Testis (tissue), 3 donors: ENCODE results near the gene ZG16B. TPM values are rescaled to one million over a fixed set of nuclear protein-coding genes. Genes with fewer than 3 reads are reported as not detected.

Source experiments
- DNase-seq: peaks from one replicate; pipeline ENCODE4 v3.0.0-alpha.2; 2019
- H3K27ac ChIP-seq, 2 donors: fragments of 200-600 bp; sonication (generic); one replicate each; pipeline ENCODE4 v1.5.1; 2019
- H3K27me3 ChIP-seq: fragments of 200-600 bp; sonication (generic); one replicate; pipeline ENCODE4 v1.5.1; 2019
- H3K36me3 ChIP-seq: fragments of 200-600 bp; sonication (generic); one replicate; pipeline ENCODE4 v1.5.1; 2017; ENCODE audit warnings: low read depth; ENCODE audit errors: missing control alignments
- H3K4me1 ChIP-seq: fragments of 200-600 bp; sonication (generic); one replicate; pipeline ENCODE4 v1.5.1; 2019
- H3K4me3 ChIP-seq, 2 donors: fragments of 200-600 bp; sonication (generic); one replicate each; pipeline ENCODE4 v1.5.1; 2017 to 2019
- H3K9me3 ChIP-seq: fragments of 200-600 bp; sonication (generic); one replicate; pipeline ENCODE4 v1.5.1; 2017
- POLR2A ChIP-seq: fragments of 450-650 bp; IDR thresholded peaks from one replicate; pipeline ENCODE4 v1.6.1; 2017; ENCODE audit warnings: antibody characterized with exemption, mild to moderate bottlenecking, moderate library complexity
- WGBS, 2 donors: methylation state at CpG; one replicate each; pipeline ENCODE4 v1.1.5; 2018; 5-methylcytosine and 5-hydroxymethylcytosine counted together
- intact Hi-C: fragments of 100-400 bp; cut with DNase I; formaldehyde crosslinking; loops from one replicate; pipeline ENCODE4 v1.15.1; 2023; ENCODE audit warnings: low total_unique reads
- polyA plus RNA-seq: library from polyadenylated mRNA; stranded (reverse); fragments of 350-450 nt; fragmentation: Illumina TruSeq; extraction: RNeasy Lipid Tissue Mini Kit (QIAGEN cat#74804); gene quantifications from one replicate; pipeline ENCODE4 v1.2.3, GENCODE V29; 2014; ENCODE audit warnings: low read depth, low replicate concordance; ENCODE audit not compliant: insufficient read depth
- total RNA-seq, 2 donors: library from RNA; depleted of rRNA; stranded (reverse); fragments of >200 nt; gene quantifications; one replicate each; pipeline ENCODE4 v1.2.3, GENCODE V29; 2016
- TF ChIP-seq, protein P1 (sequence below), 3 experiments: fragments of 450-650 bp in 2 of 3; fragments of 200-600 bp in 1 of 3; sonication (generic) in 1 of 3; IDR thresholded peaks; one replicate each; pipeline ENCODE4 v1.5.1; 2016 to 2019; ENCODE audit warnings: antibody characterized with exemption in 3 of 3, mild to moderate bottlenecking in 2 of 3, moderate library complexity in 1 of 3

ZG16B gene
- total and polyA plus RNA-seq, 3 donors from 2014 or later = 1.7 to 3.5 (median 1.8) TPM

DNA sequence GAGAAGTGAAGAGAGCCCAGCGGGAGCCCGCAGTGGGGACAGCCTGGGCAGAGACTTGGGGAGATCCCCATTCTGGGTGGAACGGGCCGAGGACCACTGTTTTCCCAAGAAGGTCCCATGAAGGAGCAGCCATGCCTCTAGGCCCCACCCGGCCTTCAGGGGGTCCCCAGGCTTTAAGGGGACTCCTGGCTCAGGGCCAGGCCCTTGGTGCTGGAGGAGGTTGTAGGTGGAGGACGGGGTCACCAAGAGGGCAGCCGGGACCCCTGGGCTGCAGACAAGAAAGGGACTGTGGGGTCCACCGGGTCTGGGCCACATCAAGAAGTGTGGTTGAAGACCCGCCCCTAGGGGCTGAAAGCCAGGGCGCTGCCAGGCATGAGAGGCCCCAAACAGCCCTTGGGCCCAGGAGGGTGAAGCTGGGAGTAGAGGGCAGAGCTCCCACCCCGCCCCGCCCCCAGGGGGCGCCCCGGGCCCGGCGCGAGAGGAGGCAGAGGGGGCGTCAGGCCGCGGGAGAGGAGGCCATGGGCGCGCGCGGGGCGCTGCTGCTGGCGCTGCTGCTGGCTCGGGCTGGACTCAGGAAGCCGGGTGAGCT, 13.3 kb upstream of the ZG16B start, which contains the start of gene PRSS21:
TSS of gene PRSS21 (plus strand) at position 487 of the 589 bp plus-strand sequence. CDS start at position 519, 32 bp downstream.
- TF ChIP-seq, protein P1, sequence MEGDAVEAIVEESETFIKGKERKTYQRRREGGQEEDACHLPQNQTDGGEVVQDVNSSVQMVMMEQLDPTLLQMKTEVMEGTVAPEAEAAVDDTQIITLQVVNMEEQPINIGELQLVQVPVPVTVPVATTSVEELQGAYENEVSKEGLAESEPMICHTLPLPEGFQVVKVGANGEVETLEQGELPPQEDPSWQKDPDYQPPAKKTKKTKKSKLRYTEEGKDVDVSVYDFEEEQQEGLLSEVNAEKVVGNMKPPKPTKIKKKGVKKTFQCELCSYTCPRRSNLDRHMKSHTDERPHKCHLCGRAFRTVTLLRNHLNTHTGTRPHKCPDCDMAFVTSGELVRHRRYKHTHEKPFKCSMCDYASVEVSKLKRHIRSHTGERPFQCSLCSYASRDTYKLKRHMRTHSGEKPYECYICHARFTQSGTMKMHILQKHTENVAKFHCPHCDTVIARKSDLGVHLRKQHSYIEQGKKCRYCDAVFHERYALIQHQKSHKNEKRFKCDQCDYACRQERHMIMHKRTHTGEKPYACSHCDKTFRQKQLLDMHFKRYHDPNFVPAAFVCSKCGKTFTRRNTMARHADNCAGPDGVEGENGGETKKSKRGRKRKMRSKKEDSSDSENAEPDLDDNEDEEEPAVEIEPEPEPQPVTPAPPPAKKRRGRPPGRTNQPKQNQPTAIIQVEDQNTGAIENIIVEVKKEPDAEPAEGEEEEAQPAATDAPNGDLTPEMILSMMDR (IDR thresholded peaks at IDR 0.05) = no peak
- TF ChIP-seq POLR2A = no peak
- peak within 1 kb of the TSS; percentile 36 to 48 for H3K4me3 ChIP-seq
- no peak within 1 kb of the TSS for H3K27ac ChIP-seq
- DNase-seq = no peak
- no peaks in the 10 kb centered on the region for H3K9me3 ChIP-seq
- no peaks in the 10 kb centered on the region for H3K36me3 ChIP-seq
- no peaks in the 10 kb centered on the region for H3K4me1 ChIP-seq
- intact Hi-C loops = no loop called here
- H3K27me3 ChIP-seq = no peaks in the 10 kb centered on the region
- 55 to 65% methylated on average over 20 to 28 of the region's 28 CpGs for WGBS, 2 donors

DNA sequence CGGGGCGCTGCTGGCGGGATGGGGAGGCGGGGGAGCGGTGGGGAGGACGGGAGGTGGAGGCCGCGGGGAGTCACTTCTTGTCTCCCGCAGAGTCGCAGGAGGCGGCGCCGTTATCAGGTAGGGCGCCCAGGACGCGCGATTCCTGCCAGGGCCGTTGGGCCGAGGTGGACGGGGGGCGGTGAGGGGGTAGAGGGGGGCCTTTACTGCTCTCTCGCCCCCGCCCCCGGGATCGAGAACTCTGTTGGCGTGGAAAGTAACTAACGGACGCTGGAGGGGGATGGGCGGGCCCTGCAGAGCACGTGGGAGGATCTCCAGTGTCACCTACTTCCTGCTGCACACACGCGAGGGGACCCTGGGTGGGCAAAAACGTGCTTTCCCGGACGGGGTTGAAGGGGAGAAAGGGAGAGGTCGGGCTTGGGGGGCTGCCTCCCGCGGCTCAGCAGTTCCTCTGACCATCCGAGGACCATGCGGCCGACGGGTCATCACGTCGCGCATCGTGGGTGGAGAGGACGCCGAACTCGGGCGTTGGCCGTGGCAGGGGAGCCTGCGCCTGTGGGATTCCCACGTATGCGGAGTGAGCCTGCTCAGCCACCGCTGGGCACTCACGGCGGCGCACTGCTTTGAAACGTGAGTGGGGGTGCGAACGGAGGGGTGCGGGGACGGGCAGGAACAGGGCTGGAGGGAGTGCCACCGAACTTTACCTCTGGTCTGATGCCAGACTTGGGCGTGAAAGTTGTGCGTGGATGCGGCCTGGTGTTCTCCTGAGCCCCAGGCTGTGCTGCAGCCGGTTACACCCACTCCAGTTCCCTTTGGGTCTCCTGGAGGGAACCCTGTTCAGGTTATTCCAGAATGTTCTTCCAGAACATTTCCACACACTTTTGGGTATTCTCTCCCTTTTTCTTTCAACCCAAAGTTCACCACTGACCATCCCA, 12.5 kb upstream of the ZG16B start:
- Histone ChIP-seq H3K9me3 (no peaks in the 10 kb centered on the region), H3K4me3 (peak overlapping the region; percentile 36 to 48), H3K27ac (no peak overlapping the region), H3K36me3 (no peaks in the 10 kb centered on the region), H3K4me1 (no peaks in the 10 kb centered on the region), H3K27me3 (no peaks in the 10 kb centered on the region)
- intact Hi-C loops = no loop called here
- 45 to 61% methylated on average over 41 to 68 of the region's 68 CpGs for WGBS, 2 donors
- no peak for DNase-seq
- TF ChIP-seq POLR2A = no peak
- TF ChIP-seq, protein P1 (IDR thresholded peaks at IDR 0.05) = no peak

DNA sequence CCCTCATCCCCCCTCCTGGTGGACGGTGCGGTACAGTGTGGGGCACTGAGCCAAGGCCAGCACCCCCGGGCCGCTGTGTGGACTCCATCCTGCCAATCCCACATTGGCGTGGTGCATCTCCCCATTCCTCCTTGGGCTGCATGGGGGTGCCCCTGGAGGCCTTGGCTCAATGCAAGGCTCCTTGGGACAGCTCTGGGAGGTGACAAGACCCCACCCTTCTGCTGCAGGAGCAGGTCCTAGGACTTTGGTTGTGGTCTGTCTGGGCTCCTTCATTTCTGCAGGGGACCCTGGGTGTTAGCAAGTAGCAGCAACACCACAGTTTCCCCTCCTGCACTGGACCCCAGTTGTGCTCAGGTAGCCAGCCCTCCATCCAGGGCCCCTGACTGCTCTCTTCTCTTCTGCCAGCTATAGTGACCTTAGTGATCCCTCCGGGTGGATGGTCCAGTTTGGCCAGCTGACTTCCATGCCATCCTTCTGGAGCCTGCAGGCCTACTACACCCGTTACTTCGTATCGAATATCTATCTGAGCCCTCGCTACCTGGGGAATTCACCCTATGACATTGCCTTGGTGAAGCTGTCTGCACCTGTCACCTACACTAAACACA, 11.7 kb upstream of the ZG16B start:
- intact Hi-C loops = no loop called here
- H3K27ac ChIP-seq = no peak overlapping the region
- H3K4me1 ChIP-seq = no peaks in the 10 kb centered on the region
- H3K4me3 ChIP-seq = no peak overlapping the region
- TF ChIP-seq, protein P1 (IDR thresholded peaks at IDR 0.05) = no peak
- no peak for TF ChIP-seq POLR2A
- no peaks in the 10 kb centered on the region for H3K9me3 ChIP-seq
- no peaks in the 10 kb centered on the region for H3K27me3 ChIP-seq
- no peak for DNase-seq
- WGBS, 2 donors = 71 to 86% methylated on average over 10 of the region's 10 CpGs
- H3K36me3 ChIP-seq = no peaks in the 10 kb centered on the region

DNA sequence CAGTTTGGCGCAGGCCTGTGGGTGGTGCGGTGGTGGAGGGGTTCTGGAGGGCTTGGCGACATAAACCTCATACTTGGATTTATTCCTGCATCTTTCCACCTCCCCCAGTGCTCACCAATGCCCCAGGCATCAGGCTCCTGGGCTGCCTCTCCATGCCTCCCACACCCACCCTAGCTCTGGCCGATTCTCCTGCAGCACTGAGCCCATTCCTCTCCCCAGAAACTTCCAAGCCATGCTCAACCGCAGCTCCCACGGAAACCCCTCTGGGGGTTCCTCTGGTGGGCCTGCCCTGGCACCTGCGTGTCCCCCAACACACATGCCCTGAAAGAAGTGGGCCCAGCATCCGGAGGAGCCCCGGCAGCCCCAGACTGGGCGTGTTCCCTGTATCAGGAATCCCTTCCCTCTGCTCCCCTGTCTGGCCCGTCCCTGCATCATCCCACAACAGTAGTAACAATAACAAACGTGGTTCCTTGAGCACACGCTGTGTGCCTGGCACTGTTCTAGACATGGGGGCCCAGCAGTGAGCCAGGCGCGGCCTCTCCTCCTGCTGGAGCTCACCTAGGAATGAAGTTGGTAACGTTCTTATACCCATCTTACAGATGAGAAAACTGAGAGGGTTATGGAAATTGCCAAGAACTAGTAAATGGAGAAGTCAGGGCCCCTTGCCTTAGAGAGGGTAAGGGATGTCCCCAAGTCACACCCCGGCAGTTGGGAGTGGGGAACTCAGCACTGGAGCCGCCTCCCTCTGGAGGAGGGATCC, 10.7 kb upstream of the ZG16B start:
- H3K27ac ChIP-seq = no peak overlapping the region
- H3K4me1 ChIP-seq = no peaks in the 10 kb centered on the region
- intact Hi-C loops = no loop called here
- H3K36me3 ChIP-seq = no peaks in the 10 kb centered on the region
- H3K9me3 ChIP-seq = no peaks in the 10 kb centered on the region
- H3K27me3 ChIP-seq = no peaks in the 10 kb centered on the region
- no peak for TF ChIP-seq POLR2A
- TF ChIP-seq, protein P1 (IDR thresholded peaks at IDR 0.05) = no peak
- no peak overlapping the region for H3K4me3 ChIP-seq
- no peak for DNase-seq
- 87 to 88% methylated on average over 14 to 18 of the region's 18 CpGs for WGBS, 2 donors
